Measurements from ENCODE around the gene FOXP1. TPM values are rescaled to one million over a fixed set of nuclear protein-coding genes. Genes with fewer than 3 reads are reported as not detected.

FOXP1 gene
- total RNA-seq, 1 donor from 2014 or later = 74.2 TPM

DNA sequence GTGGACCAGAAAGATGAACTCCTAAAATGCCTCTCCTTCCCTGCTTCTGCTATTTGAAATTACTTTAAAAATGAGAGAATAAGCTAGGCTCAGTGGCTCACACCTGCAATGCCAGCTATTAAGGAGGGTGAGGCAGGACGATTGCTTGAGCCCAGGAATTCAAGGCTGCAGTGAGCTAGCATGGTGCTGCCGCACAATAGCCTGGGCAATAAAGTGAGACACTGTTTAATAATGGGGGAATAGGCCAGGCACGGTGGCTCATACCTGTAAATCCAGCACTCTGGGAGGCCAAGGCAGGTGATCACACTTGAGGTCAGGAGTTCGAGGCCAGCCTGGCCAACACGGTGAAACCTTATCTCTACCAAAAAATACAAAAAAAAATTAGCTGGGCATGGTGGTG, 271.1 kb downstream of the FOXP1 start:
- no peak for DNase-seq (ENCODE audit: low spot score)

DNA sequence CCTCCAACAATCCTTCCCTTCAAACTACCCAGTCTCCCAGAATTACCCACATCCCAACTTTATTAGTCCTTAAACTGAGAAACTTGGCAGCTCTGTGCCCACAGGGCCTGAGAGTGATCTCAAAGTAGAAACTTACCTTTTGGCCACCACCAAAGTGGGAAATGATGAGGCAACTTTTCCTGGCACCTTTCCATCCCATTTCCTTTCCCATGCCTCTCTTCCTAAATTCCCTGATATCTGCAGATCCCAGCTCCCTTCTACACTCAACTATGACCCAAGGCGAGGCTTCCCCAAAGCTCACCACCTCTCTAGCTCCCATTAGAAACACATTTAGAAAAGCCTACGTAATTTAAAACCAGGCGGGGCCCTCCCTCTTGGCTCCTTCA, 271.9 kb downstream of the FOXP1 start:
- DNase-seq (ENCODE audit: low spot score) = no peak

DNA sequence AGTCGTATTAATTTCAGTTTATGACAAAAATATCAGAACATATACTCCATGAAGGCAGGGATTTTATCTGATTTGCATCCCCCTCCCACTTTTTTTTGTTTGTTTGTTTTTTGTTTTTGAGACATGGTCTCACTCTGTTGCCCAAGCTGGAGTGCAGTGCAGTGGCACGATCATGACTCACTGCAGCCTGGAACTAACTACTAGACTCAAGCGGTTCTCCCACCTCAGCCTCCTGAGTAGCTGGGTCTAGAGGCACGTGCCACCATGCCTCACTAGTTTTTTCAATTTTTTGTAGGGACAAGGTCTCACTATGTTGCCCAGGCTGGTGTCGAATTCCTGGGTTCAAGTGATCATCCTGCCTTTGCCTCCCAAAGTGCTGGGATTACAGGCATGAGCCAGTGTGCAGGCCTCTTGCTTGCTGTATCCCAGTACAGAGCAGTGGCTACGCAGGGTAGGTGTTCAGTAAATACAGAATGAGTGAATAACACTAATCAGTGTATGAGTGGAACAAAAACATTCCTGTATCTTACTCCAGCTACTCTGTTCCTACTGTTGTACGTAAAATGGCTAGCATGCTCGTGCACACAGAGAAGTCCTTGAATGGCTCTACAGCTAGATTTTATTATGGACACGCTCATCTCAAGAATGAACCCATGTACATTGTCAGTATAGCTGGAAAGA, 272.4 kb downstream of the FOXP1 start:
- DNase-seq (ENCODE audit: low spot score) = no peak

DNA sequence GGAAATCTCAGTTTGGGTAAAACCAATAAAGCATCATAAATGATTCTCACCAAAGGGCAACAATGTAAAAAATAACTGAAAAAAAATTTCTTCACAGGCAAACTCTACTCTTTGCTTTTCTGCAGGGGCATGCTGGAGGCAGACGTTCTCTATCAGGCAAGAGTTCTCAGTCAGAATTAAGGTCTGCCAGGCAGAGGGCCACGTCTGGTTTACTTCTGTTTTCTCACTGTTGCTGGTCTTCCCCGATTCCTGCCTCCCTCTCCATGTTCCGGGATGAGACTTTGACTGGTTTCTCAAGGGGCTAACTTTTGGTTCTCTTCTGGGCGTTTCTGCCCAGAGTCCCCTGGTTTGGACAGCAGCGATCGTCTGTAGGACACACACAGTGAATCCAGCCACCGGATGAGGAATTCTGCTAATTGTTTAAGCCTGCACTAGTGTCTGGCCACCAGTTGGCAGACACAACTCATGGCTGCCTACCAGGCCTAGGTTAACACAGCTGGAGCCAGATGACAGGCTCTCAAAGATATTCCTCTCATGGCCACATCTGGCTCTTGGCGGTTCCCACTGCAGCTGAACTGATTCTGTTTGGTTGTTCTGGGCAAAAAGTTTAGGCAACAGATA, 273.1 kb downstream of the FOXP1 start:
- DNase-seq (ENCODE audit: low spot score) = no peak

DNA sequence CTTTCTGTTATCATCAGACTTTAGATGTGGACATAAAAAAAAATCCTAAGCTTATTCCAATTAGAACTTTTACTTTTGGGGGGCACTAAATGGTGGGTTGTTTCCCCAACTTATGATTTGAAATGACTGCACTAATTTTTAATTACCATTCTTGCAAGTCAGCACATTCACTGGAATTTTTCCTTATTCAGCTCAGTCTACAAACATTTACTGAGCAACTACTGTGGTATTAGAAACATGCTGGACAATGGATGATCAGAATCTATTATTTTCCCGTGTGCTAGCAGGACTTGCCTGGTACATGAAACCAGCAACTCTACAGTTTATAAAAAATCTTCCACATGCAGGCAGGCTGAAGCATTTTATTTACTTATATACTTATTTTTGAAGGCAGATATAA, 273.6 kb downstream of the FOXP1 start:
- no peak for DNase-seq (ENCODE audit: low spot score)

DNA sequence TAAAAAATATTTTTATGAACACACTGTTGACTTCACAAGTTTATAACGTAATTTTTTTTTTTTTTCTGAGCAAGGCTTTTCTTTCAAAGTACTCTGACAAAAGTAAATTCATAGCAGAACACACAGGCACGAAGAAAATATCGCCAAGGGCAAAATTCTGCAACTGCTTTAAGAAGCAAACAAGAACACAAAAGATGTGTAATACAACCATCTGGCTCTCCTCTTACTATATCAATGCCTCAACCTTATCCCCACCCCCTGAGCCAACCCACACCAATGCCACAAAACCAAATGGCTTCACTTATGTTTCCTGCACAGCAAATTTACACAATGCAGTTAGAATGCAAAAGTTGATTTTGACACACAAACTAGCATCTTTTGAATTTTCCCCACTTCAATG, 274.2 kb downstream of the FOXP1 start:
- DNase-seq (ENCODE audit: low spot score) = no peak

DNA sequence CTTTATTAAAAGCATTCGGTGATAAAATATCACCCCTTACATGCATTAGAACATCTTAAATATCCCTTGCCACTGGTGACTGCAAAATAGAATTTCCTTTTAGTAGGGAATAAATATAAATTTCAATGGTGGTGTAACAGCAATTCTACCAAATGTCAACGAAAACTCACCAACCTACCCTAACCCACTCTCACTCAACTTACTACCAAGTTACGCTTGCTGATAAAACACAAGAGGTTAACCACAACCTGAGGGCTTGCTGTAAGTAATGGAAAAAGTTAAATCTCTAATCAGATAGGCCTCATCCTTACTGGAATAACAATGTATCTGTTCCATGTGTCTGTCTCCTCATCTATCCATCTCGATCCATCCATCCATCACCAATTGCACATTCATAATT, 274.7 kb downstream of the FOXP1 start:
- no peak for DNase-seq (ENCODE audit: low spot score)

DNA sequence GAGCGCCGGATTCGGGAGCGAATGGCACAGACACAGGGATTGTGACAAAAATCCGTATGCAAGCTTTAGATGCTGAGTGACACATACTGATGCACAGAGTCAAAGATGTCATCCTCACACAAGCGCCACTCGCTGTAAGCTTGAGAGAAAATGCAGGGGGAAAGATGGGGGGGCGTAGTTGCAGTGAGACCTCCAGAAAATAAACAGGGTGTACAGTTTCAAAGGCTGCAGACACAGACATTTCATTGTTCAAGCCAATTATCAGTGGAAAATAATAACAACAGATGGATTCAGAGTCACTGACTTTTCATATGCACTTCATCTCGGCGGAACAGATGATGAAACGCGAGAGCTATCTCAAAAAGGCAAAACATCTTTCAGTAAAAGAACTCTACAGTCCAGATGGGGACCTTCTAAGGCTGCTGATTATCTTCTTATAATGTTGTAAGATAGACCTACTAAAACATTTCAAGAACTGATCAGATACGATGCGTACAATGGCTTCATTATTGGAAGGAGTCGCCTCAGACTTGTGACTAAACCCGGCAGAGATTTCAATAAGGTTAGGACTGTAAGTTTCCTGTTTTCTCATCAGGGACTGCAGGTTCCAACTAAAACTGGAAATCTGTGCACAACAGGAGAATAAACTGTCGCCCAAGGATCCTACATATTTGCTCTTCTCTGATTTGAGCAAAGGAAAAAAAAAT, 275.4 kb downstream of the FOXP1 start:
- no peak for DNase-seq (ENCODE audit: low spot score)

- DNase-seq (ENCODE audit: low spot score) = no peak
These were observed 278.0 kb downstream of the FOXP1 start for GRCh38 chr3:71305231-71306206.

DNA sequence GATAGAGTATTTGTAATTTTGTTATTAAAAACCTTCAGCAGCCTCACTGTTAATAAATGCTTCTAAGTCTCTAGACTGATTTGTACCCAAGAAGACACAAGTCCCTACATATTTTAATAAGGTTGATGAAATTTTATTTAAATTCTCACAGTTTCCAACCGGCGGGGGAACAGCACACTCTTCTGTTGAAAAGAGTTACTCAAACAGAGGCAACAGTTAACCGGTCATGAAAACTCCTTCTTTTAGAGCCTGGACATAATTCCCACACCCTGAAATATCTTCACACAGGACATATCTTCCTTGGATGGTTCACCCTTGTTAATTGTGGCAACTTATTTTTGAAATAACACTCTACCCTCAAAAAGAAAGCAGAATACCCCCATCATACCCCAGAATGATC, 278.8 kb downstream of the FOXP1 start:
- no peak for DNase-seq (ENCODE audit: low spot score)

GRCh38 chr3:71304247-71304646, 279.3 kb downstream of the FOXP1 start:
- no peak for DNase-seq (ENCODE audit: low spot score)

GRCh38 chr3:71303627-71304200, 279.8 kb downstream of the FOXP1 start:
- no peak for DNase-seq (ENCODE audit: low spot score)

DNA sequence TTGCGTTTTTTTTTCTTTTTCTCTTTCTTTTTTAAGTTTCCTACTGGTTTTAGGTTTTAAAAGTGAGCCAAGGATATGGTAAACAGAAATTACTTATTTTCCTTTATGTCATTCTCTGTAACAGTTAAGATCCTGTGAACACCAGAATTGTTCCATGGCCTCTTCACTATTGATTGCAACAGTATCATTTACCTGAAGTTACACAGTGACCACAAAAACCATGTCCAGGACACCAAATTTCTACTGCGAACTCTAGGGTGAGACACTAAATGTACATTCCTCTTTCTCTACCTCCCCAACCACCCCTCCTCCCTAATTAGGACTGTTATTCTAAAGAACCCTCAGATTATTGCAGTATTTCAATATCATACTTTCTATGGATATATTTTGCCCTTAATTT, 280.9 kb downstream of the FOXP1 start:
- DNase-seq (ENCODE audit: low spot score) = no peak

GRCh38 chr3:71300951-71301393, 282.6 kb downstream of the FOXP1 start:
- DNase-seq (ENCODE audit: low spot score) = no peak

GRCh38 chr3:71299160-71299559, 284.4 kb downstream of the FOXP1 start:
- no peak for DNase-seq (ENCODE audit: low spot score)

DNA sequence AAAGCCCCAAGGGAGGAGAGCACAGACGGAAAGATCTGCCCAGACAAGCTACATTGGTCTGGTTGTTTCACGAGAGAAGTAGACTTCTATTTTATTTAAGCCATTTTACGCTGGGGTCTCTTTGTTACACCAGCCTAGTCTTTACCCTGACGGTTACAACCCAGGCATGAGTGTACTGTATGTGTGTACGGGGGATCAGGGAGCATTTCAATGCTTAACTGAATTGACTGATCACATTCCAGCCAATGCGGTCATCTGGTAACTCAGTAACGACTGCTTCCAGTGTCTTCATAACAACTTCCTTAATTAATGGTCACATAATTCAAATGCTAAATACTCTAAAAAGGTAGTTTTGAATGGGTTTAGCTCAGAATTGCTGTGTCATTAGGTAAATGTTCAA, 288.6 kb downstream of the FOXP1 start:
- DNase-seq (ENCODE audit: low spot score) = no peak

DNA sequence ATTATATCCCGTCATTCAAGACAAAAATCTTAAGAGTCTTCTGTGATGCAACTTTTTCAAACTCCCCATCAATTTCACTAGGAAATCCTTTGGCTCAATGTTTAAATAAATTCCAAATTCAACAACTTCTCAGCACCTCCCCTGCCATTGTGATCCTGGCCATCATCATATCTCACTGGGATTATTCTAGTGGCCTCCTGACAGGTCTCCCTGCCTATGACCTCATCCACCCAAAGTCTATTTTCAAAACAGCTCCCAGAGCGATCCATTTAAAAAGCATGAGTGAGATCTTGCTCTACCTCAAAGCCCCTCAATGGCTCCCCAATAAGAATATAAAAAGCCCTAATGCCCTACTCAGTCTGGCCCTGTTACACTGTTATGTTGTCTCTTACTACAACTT, 293.2 kb downstream of the FOXP1 start:
- no peak for DNase-seq (ENCODE audit: low spot score)

DNA sequence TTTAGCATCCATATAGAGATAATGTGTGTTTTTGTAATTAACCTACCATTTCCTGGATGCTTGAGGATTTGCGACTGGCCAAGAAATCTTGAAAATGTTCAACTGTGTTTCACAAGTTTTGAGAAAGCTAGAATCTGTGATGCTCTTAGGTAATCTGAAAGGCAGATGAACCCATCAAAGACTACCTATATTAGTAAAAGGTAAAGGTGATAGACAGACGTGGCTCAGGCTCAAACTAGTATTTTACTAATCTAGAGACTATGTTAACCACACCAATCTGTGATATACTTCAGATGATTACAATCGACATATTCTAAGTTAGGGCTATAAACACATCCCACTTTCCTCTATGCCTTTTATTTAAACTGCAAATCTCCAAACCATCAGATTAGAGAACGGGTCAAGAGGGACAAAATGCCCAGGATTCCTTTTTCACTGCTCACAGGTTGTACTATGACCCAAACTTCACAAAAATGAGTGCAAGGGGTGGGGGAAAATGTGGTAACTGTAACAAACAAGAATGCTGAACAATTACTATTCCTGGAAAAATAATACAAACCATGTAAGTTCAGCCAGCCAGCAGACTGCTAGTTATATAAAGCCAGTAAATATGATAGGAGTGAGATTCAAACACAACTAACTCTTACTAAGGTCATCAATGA, 295.1 kb downstream of the FOXP1 start:
- no peak for DNase-seq (ENCODE audit: low spot score)

GRCh38 chr3:71285086-71285485, 298.4 kb downstream of the FOXP1 start:
- no peak for DNase-seq (ENCODE audit: low spot score)

GRCh38 chr3:71282976-71283375, 300.6 kb downstream of the FOXP1 start:
- DNase-seq (ENCODE audit: low spot score) = no peak

DNA sequence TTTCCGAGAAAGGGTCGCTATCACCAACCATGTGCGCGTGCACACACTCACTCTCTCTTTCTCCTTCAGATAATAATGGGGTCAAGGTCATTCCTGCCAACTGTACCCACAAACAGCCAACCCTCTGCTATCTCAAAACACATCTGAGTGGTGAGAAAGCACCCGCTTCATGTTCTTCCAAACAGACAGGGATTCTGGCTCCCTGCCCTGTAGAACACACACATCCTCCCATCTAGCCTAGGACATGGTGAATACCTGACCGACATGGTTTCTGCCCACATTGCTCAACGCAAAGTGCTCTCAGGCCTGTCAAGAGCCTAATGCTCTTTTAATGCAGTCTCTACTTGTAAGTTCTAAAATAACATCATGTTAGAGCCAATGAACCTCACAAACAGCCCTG, 302.2 kb downstream of the FOXP1 start:
- no peak for DNase-seq (ENCODE audit: low spot score)

Data from mesenteric fat pad (tissue), 1 donor.